Large intestine (tissue), 3 donors: ENCODE data around the gene PTPRC. TPM values are rescaled to one million over a fixed set of nuclear protein-coding genes. Genes with fewer than 3 reads are reported as not detected.

Source experiments
- DNase-seq, 2 donors: peaks; one replicate each; pipeline versions ENCODE4 v3.0.0 to v3.0.0-alpha.2; 2013
- H3K27ac ChIP-seq: one replicate; pipeline ENCODE4 v1.5.1; 2013; ENCODE audit warnings: low read length
- H3K27me3 ChIP-seq: 2 replicates; pipeline ENCODE4 v1.6.1; 2013; ENCODE audit warnings: low read length; ENCODE audit not compliant: control insufficient read depth, insufficient read depth
- H3K36me3 ChIP-seq: 2 replicates; pipeline ENCODE4 v1.6.1; 2013; ENCODE audit warnings: low read length; ENCODE audit not compliant: control insufficient read depth, insufficient read depth
- H3K4me1 ChIP-seq: one replicate; pipeline ENCODE4 v1.6.1; 2013; ENCODE audit warnings: low read length; ENCODE audit not compliant: control insufficient read depth, insufficient read depth
- H3K4me3 ChIP-seq: one replicate; pipeline ENCODE4 v1.5.1; 2013; ENCODE audit warnings: low read length
- H3K9me3 ChIP-seq: one replicate; pipeline ENCODE4 v1.6.1; 2013; ENCODE audit warnings: mild to moderate bottlenecking, low read depth, low read length, moderate library complexity; ENCODE audit not compliant: control insufficient read depth
- WGBS: methylation state at CpG from one replicate; pipeline ENCODE4 v1.1.5; 2013; ENCODE audit warnings: low lambda C conversion rate; ENCODE audit not compliant: insufficient coverage; 5-methylcytosine and 5-hydroxymethylcytosine counted together
- polyA plus RNA-seq: library from polyadenylated mRNA; unstranded; fragments of 120-200 nt; gene quantifications from one replicate; pipeline ENCODE4 v1.2.1, GENCODE V29; 2013

The PTPRC gene
- polyA plus RNA-seq, 1 donor, result 18.9 TPM

DNA sequence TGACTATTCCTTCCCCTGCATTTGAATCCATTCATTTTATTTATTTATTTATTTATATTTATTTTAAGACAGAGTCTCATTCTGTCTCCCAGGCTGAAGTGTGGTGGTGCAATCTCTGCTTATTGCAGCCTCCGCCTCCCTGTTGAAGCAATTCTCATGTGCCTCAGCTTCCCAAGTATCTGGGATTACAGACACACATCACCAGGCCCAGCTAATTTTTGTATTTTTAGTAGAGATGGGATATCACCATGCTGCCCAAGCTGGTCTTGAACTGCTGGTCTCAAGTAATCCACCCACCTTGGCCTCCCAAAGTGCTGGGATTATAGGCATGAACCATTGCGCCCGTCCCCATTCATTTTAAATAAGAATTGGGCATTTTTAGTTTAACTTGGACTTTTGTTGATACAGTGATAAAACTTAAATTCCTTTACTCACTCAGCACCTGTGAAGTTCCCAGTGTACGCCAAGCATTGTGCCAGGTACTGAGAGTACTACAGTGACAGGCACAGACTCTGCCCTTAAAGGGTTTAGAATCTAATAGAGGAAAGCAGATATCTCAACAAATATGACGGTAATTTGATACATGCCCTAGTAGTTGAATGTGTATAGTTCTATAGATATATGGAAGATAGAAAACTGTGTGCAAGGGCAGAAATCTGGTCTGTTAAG, 90.5 kb downstream of the PTPRC start:
- Histone ChIP-seq H3K36me3 (no peaks in the 10 kb centered on the region), H3K9me3 (no peaks in the 10 kb centered on the region), H3K27me3 (no peaks in the 10 kb centered on the region), H3K27ac (no peak overlapping the region), H3K4me3 (no peak overlapping the region), H3K4me1 (no peaks in the 10 kb centered on the region)
- no peak for DNase-seq
- WGBS, result 60% methylated on average over 1 of the region's 5 CpGs

- H3K9me3 ChIP-seq, result no peaks in the 10 kb centered on the region
- no peaks in the 10 kb centered on the region for H3K4me1 ChIP-seq
- H3K4me3 ChIP-seq, result no peak overlapping the region
- no peak for DNase-seq
- no peak overlapping the region for H3K27ac ChIP-seq
- no peaks in the 10 kb centered on the region for H3K36me3 ChIP-seq
- 100% methylated on average over 1 of the region's 2 CpGs for WGBS
- no peaks in the 10 kb centered on the region for H3K27me3 ChIP-seq
Measured at GRCh38 chr1:198730952-198731351, 92.1 kb downstream of the PTPRC start.

DNA sequence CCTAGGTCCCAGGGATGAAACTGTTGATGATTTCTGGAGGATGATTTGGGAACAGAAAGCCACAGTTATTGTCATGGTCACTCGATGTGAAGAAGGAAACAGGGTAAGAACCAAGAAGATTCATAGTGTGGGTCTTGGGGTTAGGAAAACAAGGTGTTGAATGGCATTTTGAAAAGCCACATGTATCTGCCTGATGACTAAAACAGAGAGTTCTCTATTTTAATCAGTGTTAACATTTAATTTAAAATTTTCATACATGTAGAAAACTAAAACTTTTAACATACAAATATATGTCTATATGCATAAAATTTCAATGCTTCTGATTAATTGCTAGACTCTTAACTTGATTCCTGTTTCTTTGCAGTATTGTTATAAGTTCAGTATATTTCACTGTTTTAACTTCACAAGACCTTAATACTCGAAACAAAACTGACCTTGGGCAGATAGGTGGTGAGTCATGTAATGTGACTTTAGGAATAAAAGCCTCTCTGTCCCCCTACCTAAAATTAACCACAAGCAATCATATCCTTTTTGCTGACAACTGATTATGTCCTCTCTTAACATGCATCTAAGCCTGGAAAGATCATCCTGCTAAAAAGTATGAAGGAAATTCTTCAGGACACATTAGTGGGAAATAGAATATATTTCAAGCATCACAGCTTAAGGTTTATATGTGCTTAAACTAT, 95.6 kb downstream of the PTPRC start:
- no peaks in the 10 kb centered on the region for H3K36me3 ChIP-seq
- no peaks in the 10 kb centered on the region for H3K27me3 ChIP-seq
- DNase-seq, result no peak
- 67% methylated on average over 1 of the region's 2 CpGs for WGBS
- H3K27ac ChIP-seq, result no peak overlapping the region
- H3K4me3 ChIP-seq, result no peak overlapping the region
- H3K4me1 ChIP-seq, result no peaks in the 10 kb centered on the region
- H3K9me3 ChIP-seq, result no peaks in the 10 kb centered on the region

DNA sequence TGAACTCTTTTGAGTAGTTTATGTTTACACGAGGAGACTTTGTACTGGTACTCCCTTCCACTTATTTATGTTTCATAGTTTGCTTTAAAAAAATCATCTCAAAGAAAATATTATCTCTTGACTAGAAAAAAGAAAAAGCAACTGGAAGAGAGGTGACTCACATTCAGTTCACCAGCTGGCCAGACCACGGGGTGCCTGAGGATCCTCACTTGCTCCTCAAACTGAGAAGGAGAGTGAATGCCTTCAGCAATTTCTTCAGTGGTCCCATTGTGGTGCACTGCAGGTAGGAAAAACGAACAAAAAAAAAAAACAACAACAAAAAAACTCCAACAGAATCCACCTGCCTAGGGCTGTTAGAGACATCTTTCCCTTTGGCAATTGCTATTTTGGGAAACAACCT, 102.9 kb downstream of the PTPRC start:
- H3K4me1 ChIP-seq, result no peaks in the 10 kb centered on the region
- no peaks in the 10 kb centered on the region for H3K27me3 ChIP-seq
- WGBS, result 50% methylated on average over 2 of the region's 3 CpGs
- no peak overlapping the region for H3K27ac ChIP-seq
- no peaks in the 10 kb centered on the region for H3K36me3 ChIP-seq
- no peak for DNase-seq
- H3K9me3 ChIP-seq, result no peaks in the 10 kb centered on the region
- no peak overlapping the region for H3K4me3 ChIP-seq

DNA sequence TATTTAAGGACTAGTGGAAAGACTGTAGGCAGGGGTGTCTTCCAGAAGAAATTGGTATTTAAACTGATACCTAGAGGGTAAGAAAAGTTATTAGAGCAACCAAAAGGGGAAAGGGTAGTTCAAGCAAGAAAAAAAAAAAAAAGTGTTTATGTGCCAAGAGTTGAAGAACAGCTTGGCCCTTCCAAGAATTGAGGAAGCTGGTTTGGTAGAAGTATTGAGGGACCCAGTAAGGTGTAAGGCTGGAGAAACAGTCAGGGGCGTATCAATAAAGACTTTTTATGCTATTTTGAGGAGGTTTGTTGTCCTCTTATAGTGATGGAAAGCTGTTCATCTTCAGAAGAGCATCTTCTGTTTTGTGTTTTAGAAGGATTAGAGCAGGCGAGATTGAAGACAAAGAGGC, 108.3 kb downstream of the PTPRC start:
- no CpG with 5 or more reads among the region's 2 CpGs for WGBS
- Histone ChIP-seq H3K27me3 (no peaks in the 10 kb centered on the region), H3K36me3 (no peaks in the 10 kb centered on the region), H3K4me1 (no peaks in the 10 kb centered on the region), H3K9me3 (no peaks in the 10 kb centered on the region), H3K27ac (no peak overlapping the region), H3K4me3 (no peak overlapping the region)
- DNase-seq, result no peak

GRCh38 chr1:198749279-198749678, 110.4 kb downstream of the PTPRC start:
- Histone ChIP-seq H3K27me3 (no peaks in the 10 kb centered on the region), H3K4me3 (no peak overlapping the region), H3K9me3 (no peaks in the 10 kb centered on the region), H3K27ac (no peak overlapping the region), H3K36me3 (no peaks in the 10 kb centered on the region), H3K4me1 (no peaks in the 10 kb centered on the region)
- whole genome bisulfite sequencing, result no CpG with 5 or more reads among the region's 1 CpG
- DNase-seq, result no peak

DNA sequence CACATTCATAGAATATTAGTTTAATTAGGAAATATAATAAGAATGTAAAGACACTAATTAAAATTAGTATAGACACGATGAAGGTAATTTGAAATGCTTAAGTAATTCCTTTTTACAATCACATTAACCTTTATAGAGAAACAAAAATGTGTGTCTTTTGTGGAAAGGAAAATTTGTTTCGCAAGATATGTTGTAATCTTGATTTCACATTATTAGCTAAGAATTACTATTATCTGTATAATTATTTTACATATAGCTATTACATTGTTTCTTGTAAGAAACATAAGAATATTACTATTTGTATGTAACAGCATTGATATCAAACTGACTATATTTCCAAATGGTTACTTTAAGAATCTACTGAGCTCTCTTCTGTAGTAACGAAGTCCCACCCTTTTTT, 111.2 kb downstream of the PTPRC start:
- Histone ChIP-seq H3K27me3 (no peaks in the 10 kb centered on the region), H3K4me3 (no peak overlapping the region), H3K36me3 (no peaks in the 10 kb centered on the region), H3K4me1 (no peaks in the 10 kb centered on the region), H3K27ac (no peak overlapping the region), H3K9me3 (no peaks in the 10 kb centered on the region)
- 100% methylated on average over 1 of the region's 3 CpGs for WGBS
- DNase-seq, result no peak

DNA sequence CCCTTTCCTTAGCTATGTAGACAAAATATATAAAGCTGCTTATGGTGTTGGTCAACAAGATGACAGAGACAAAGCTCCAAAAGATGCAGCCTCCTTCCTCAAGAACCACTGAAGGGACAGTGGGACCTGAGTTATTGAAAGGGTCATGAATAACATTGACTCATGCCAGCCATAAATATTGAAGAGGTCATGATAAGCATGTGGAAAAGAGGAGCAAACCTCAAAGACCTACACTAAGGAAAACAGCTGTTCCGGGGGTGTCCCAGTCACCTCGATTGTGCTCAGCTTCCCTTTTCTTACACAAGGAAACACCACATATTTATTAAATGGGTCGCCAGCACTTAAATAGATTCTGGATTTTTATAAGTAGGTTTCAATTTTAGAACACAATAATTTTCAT, 112.9 kb downstream of the PTPRC start:
- H3K9me3 ChIP-seq, result no peaks in the 10 kb centered on the region
- no peaks in the 10 kb centered on the region for H3K4me1 ChIP-seq
- DNase-seq, result no peak
- WGBS, result 100% methylated on average over 1 of the region's 3 CpGs
- H3K27me3 ChIP-seq, result no peaks in the 10 kb centered on the region
- no peaks in the 10 kb centered on the region for H3K36me3 ChIP-seq
- no peak overlapping the region for H3K27ac ChIP-seq
- H3K4me3 ChIP-seq, result no peak overlapping the region

DNA sequence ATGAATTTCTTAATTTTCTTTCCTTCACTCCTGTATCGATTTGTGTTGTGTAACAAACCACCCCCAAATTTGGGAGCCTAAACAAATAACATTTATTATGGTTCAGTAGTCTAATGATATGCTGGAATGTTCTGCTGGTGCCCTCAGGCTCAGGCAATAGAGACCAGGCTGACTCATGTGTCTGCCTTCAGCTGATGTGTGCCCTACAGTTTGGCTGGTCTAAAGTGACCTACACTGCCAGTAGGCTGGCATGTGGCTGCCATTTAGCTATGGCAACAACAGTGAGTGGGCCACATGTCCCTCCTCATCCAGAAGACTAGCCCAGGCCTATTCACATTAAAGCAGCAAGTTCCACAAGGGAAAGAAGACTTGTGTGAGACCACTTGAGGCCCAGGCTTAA, 115.8 kb downstream of the PTPRC start:
- no peaks in the 10 kb centered on the region for H3K9me3 ChIP-seq

GRCh38 chr1:198755715-198756114, 116.9 kb downstream of the PTPRC start:
- DNase-seq, result no peak
- Histone ChIP-seq H3K27me3 (no peaks in the 10 kb centered on the region), H3K36me3 (no peaks in the 10 kb centered on the region), H3K9me3 (no peaks in the 10 kb centered on the region), H3K4me3 (no peak overlapping the region), H3K27ac (no peak overlapping the region), H3K4me1 (no peaks in the 10 kb centered on the region)
- WGBS, result 78% methylated on average over 1 of the region's 2 CpGs

More for the DNA sequence above, 115.8 kb downstream of the PTPRC start:
- WGBS, result no CpG with 5 or more reads among the region's 1 CpG
- no peak for DNase-seq
- Histone ChIP-seq H3K27me3 (no peaks in the 10 kb centered on the region), H3K36me3 (no peaks in the 10 kb centered on the region), H3K4me1 (no peaks in the 10 kb centered on the region), H3K27ac (no peak overlapping the region), H3K4me3 (no peak overlapping the region)

DNA sequence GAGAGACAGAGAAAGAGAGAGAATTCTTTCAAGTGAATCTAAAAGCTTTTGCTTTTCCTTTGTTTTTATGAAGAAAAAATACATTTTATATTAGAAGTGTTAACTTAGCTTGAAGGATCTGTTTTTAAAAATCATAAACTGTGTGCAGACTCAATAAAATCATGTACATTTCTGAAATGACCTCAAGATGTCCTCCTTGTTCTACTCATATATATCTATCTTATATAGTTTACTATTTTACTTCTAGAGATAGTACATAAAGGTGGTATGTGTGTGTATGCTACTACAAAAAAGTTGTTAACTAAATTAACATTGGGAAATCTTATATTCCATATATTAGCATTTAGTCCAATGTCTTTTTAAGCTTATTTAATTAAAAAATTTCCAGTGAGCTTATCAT, 117.6 kb downstream of the PTPRC start:
- no peak for DNase-seq
- H3K9me3 ChIP-seq, result no peaks in the 10 kb centered on the region
- H3K4me3 ChIP-seq, result no peak overlapping the region
- H3K27ac ChIP-seq, result no peak overlapping the region
- H3K27me3 ChIP-seq, result no peaks in the 10 kb centered on the region
- H3K36me3 ChIP-seq, result no peaks in the 10 kb centered on the region
- no peaks in the 10 kb centered on the region for H3K4me1 ChIP-seq
